Neural progenitor cell (in vitro differentiated cells): ENCODE results near the gene MFGE8. TPM values are rescaled to one million over a fixed set of nuclear protein-coding genes. Genes with fewer than 3 reads are reported as not detected.

Source experiments
- DNase-seq: peaks from one replicate; pipeline ENCODE4 v3.0.0-alpha.2; 2016; ENCODE audit warnings: low spot score
- H2AFZ ChIP-seq: fragments of 200-600 bp; sonication (generic); replicated peaks from 2 replicates; pipeline ENCODE4 v1.6.1; 2016; ENCODE audit warnings: antibody characterized with exemption
- H3F3A ChIP-seq: fragments of 200-600 bp; sonication (generic); 2 replicates; pipeline ENCODE4 v1.6.1; 2016; ENCODE audit warnings: antibody characterized with exemption, low read depth
- H3K27ac ChIP-seq: fragments of 200-600 bp; sonication (generic); 2 replicates; pipeline ENCODE4 v1.5.1; 2016; ENCODE audit warnings: mild to moderate bottlenecking
- H3K27me3 ChIP-seq: fragments of 200-600 bp; sonication (generic); 2 replicates; pipeline ENCODE4 v1.6.1; 2016; ENCODE audit warnings: mild to moderate bottlenecking, moderate library complexity
- H3K36me3 ChIP-seq: fragments of 200-600 bp; sonication (generic); 2 replicates; pipeline ENCODE4 v1.5.1; 2016
- H3K4me1 ChIP-seq: fragments of 200-600 bp; sonication (generic); 2 replicates; pipeline ENCODE4 v1.6.1; 2016; ENCODE audit warnings: mixed run types
- H3K4me2 ChIP-seq: fragments of 200-600 bp; sonication (generic); 2 replicates; pipeline ENCODE4 v1.6.1; 2016
- H3K4me3 ChIP-seq: fragments of 200-600 bp; sonication (generic); 2 replicates; pipeline ENCODE4 v1.5.1; 2016
- H3K79me2 ChIP-seq: fragments of 200-600 bp; sonication (generic); 2 replicates; pipeline ENCODE4 v1.6.1; 2016; ENCODE audit warnings: low read depth
- H3K9ac ChIP-seq: fragments of 200-600 bp; sonication (generic); 2 replicates; pipeline ENCODE4 v1.6.1; 2016
- H3K9me3 ChIP-seq: fragments of 200-600 bp; sonication (generic); 2 replicates; pipeline ENCODE4 v1.5.1; 2016; ENCODE audit warnings: low read depth
- H4K20me1 ChIP-seq: fragments of 200-600 bp; sonication (generic); 2 replicates; pipeline ENCODE4 v1.6.1; 2016; ENCODE audit warnings: low read depth
- H3K27ac Mint-ChIP-seq: 3 replicates; pipeline ENCODE4 v1.8.0; 2021; ENCODE audit warnings: mixed read lengths
- H3K27me3 Mint-ChIP-seq: 2 replicates; pipeline ENCODE4 v1.8.0; 2022; ENCODE audit warnings: low read depth, mild to moderate bottlenecking, inconsistent platforms, moderate library complexity, mixed read lengths; ENCODE audit not compliant: insufficient read depth
- H3K36me3 Mint-ChIP-seq: 3 replicates; pipeline ENCODE4 v1.8.0; 2021; ENCODE audit warnings: mixed read lengths
- H3K4me1 Mint-ChIP-seq: 3 replicates; pipeline ENCODE4 v1.8.0; 2021; ENCODE audit warnings: mixed read lengths
- H3K4me3 Mint-ChIP-seq: 3 replicates; pipeline ENCODE4 v1.8.0; 2021; ENCODE audit warnings: mild to moderate bottlenecking, moderate library complexity, mixed read lengths
- H3K9me3 Mint-ChIP-seq: 3 replicates; pipeline ENCODE4 v1.8.0; 2020; ENCODE audit warnings: mixed read lengths
- CTCF ChIP-seq: fragments of 200-600 bp; sonication (generic); IDR thresholded peaks from 2 replicates; pipeline ENCODE4 v1.5.1; 2017; ENCODE audit warnings: antibody characterized with exemption, mild to moderate bottlenecking
- EZH2 ChIP-seq: fragments of 200-600 bp; sonication (generic); IDR thresholded peaks from 2 replicates; pipeline ENCODE4 v1.6.1; 2017; ENCODE audit warnings: antibody characterized with exemption, mild to moderate bottlenecking, moderate library complexity
- EZH2phosphoT487 ChIP-seq: fragments of 200-600 bp; sonication (generic); IDR thresholded peaks from 2 replicates; pipeline ENCODE4 v1.6.1; 2017; ENCODE audit warnings: antibody characterized with exemption
- total RNA-seq: library from RNA; depleted of rRNA; stranded (reverse); fragments of >200 nt; gene quantifications from 2 replicates; pipeline ENCODE4 v1.2.3, GENCODE V29; 2015; ENCODE audit warnings: low replicate concordance

Gene MFGE8
- total RNA-seq, 1 donor from 2014 or later, result 92.6 TPM

- peaks cover 25% of the 10 kb centered on the region for H3K4me1 Mint-ChIP-seq
- no peak overlapping the region for H3K9ac ChIP-seq
- H3K27me3 ChIP-seq, result no peaks in the 10 kb centered on the region
- no peak overlapping the region for H3K27ac Mint-ChIP-seq
- H3K36me3 ChIP-seq, result no peaks in the 10 kb centered on the region
- no peak overlapping the region for H3K27ac ChIP-seq
- peaks cover 2% of the 10 kb centered on the region for H3K27me3 Mint-ChIP-seq
- no peak for DNase-seq
- H3K36me3 Mint-ChIP-seq, result peaks cover 5% of the 10 kb centered on the region
- H3K4me3 ChIP-seq, result no peak overlapping the region
- H3F3A ChIP-seq, result peaks cover 31% of the 10 kb centered on the region
- H3K4me3 Mint-ChIP-seq, result no peak overlapping the region
- peaks cover 14% of the 10 kb centered on the region for H3K4me1 ChIP-seq
- no peaks in the 10 kb centered on the region for H3K9me3 ChIP-seq
- no peak overlapping the region for H2AFZ ChIP-seq
- TF ChIP-seq EZH2phosphoT487 (no peak), CTCF (no peak), EZH2 (no peak)
- peaks cover 20% of the 10 kb centered on the region for H3K79me2 ChIP-seq
- no peaks in the 10 kb centered on the region for H3K9me3 Mint-ChIP-seq
- peaks cover 14% of the 10 kb centered on the region for H4K20me1 ChIP-seq
- no peak overlapping the region for H3K4me2 ChIP-seq
These were observed 2.2 kb upstream of the MFGE8 start for GRCh38 chr15:88915354-88915753.

DNA sequence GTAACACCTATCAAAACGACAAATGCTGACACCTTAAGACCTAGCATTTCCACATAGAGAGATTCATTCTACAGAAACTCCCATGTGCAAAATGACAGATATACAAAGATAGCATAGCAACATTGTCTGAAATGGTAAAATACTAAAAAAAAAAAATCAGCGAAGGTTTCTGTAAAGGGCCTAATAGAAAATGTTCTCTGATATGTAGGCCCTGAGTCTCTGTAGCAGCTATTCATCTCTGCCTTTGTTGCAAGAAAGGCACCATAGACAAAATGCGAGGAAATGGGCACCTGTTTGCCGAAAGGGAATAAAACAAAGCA, 631 bp upstream of the MFGE8 start:
- Mint-ChIP-seq H3K4me1 (peaks cover 35% of the 10 kb centered on the region), H3K9me3 (no peaks in the 10 kb centered on the region), H3K36me3 (peaks cover 7% of the 10 kb centered on the region), H3K27ac (peak overlapping the region; percentile 79), H3K27me3 (peaks cover 2% of the 10 kb centered on the region), H3K4me3 (peak overlapping the region; percentile 90)
- no peaks in the 10 kb centered on the region for H3K36me3 ChIP-seq
- H3K4me3 ChIP-seq, result peak overlapping the region; percentile 68
- no peaks in the 10 kb centered on the region for H3K27me3 ChIP-seq
- H3K4me1 ChIP-seq, result peaks cover 18% of the 10 kb centered on the region
- TF ChIP-seq CTCF, result no peak
- no peak for TF ChIP-seq EZH2
- no peak for TF ChIP-seq EZH2phosphoT487
- peaks cover 31% of the 10 kb centered on the region for H3F3A ChIP-seq
- peak overlapping the region; percentile 83 for H2AFZ ChIP-seq
- DNase-seq, result no peak
- no peak overlapping the region for H3K9ac ChIP-seq
- H3K27ac ChIP-seq, result peak overlapping the region; percentile 4
- H3K9me3 ChIP-seq, result no peaks in the 10 kb centered on the region
- peaks cover 33% of the 10 kb centered on the region for H3K79me2 ChIP-seq
- peaks cover 19% of the 10 kb centered on the region for H4K20me1 ChIP-seq
- H3K4me2 ChIP-seq, result peak overlapping the region; percentile 82

DNA sequence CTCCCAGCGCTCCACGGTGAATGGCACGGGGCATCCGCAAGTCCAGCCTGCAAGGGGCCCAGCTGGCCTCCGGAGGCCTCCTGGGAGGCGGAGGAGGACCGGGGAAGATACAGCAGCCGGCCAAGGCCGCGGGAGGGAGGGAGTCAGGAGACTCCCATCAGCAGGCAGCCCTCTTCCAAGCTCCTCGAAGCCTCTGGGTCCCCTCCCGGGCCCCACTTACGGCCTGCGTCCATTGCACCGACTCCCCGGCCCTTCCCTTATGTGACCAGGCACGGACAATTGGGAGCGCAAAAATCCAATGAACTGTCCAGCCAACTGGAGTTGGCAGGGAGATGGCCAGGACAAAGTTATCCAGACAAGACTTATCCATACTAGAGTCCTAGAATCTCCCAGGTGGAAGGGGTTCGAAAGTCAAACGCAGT, 668 bp downstream of the MFGE8 start:
- Histone ChIP-seq H3K79me2 (peaks cover 33% of the 10 kb centered on the region), H3K4me1 (peaks cover 18% of the 10 kb centered on the region), H2AFZ (peak overlapping the region; percentile 83), H3K9me3 (no peaks in the 10 kb centered on the region), H3K4me2 (peak overlapping the region; percentile 82), H3F3A (peaks cover 31% of the 10 kb centered on the region), H3K4me3 (peak overlapping the region; percentile 68), H3K27ac (no peak overlapping the region), H3K27me3 (no peaks in the 10 kb centered on the region), H4K20me1 (peaks cover 19% of the 10 kb centered on the region), H3K9ac (peak overlapping the region; percentile 21), H3K36me3 (no peaks in the 10 kb centered on the region)
- peak overlapping the region; percentile 90 for H3K4me3 Mint-ChIP-seq
- no peaks in the 10 kb centered on the region for H3K9me3 Mint-ChIP-seq
- H3K27me3 Mint-ChIP-seq, result no peaks in the 10 kb centered on the region
- H3K27ac Mint-ChIP-seq, result no peak overlapping the region
- TF ChIP-seq EZH2phosphoT487, result no peak
- TF ChIP-seq EZH2, result peak; percentile 36
- TF ChIP-seq CTCF, result no peak
- H3K36me3 Mint-ChIP-seq, result peaks cover 12% of the 10 kb centered on the region
- peaks cover 35% of the 10 kb centered on the region for H3K4me1 Mint-ChIP-seq
- DNase-seq, result peak; percentile 53

GRCh38 chr15:88911766-88912118, 1.4 kb downstream of the MFGE8 start:
- no peak overlapping the region for H3K27ac ChIP-seq
- H3K4me2 ChIP-seq, result peak overlapping the region; percentile 82
- no peak overlapping the region for H3K9ac ChIP-seq
- peak; percentile 68 for DNase-seq
- TF ChIP-seq EZH2phosphoT487 (no peak), CTCF (no peak), EZH2 (no peak)
- no peaks in the 10 kb centered on the region for H3K9me3 ChIP-seq
- Mint-ChIP-seq H3K9me3 (no peaks in the 10 kb centered on the region), H3K27ac (no peak overlapping the region), H3K4me1 (peaks cover 35% of the 10 kb centered on the region), H3K36me3 (peaks cover 17% of the 10 kb centered on the region), H3K27me3 (no peaks in the 10 kb centered on the region), H3K4me3 (peak overlapping the region; percentile 90)
- H3K79me2 ChIP-seq, result peaks cover 33% of the 10 kb centered on the region
- peaks cover 18% of the 10 kb centered on the region for H3K4me1 ChIP-seq
- H3K4me3 ChIP-seq, result peak overlapping the region; percentile 68
- H3K27me3 ChIP-seq, result no peaks in the 10 kb centered on the region
- no peak overlapping the region for H2AFZ ChIP-seq
- peaks cover 31% of the 10 kb centered on the region for H3F3A ChIP-seq
- peaks cover 19% of the 10 kb centered on the region for H4K20me1 ChIP-seq
- H3K36me3 ChIP-seq, result no peaks in the 10 kb centered on the region
